ENCODE measurements around the gene SCAPER.

DNA sequence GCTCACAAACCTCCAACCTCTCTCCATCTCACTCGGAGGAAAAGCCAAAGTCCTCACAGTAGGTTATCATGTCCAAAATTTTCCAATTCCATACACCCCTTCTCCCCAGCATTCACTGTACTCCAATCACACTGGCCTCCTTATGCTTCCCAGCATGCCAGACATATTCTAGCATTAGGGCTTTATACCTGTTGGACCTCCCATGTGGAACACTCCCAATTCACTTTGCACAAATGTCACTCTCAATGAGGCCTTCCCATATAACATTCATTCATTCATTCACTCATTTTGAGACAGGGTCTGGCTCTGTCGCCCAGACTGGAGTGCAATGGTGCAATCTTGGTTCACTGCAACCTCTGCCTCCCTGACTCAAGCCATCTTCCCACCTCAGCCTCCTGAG is 19.9 kb downstream of the SCAPER start:
- TF ChIP-seq, protein P1, sequence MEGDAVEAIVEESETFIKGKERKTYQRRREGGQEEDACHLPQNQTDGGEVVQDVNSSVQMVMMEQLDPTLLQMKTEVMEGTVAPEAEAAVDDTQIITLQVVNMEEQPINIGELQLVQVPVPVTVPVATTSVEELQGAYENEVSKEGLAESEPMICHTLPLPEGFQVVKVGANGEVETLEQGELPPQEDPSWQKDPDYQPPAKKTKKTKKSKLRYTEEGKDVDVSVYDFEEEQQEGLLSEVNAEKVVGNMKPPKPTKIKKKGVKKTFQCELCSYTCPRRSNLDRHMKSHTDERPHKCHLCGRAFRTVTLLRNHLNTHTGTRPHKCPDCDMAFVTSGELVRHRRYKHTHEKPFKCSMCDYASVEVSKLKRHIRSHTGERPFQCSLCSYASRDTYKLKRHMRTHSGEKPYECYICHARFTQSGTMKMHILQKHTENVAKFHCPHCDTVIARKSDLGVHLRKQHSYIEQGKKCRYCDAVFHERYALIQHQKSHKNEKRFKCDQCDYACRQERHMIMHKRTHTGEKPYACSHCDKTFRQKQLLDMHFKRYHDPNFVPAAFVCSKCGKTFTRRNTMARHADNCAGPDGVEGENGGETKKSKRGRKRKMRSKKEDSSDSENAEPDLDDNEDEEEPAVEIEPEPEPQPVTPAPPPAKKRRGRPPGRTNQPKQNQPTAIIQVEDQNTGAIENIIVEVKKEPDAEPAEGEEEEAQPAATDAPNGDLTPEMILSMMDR (IDR thresholded peaks at IDR 0.05 in 2 of 3, conservative IDR thresholded peaks at IDR 0.05 in 1 of 3; ENCODE audit: borderline replicate concordance in 1 of 3, insufficient read depth in 1 of 3, low read depth in 2 of 3, low read length in 2 of 3) = no peak
- no peak for TF ChIP-seq EZH2phosphoT487 (IDR thresholded peaks at IDR 0.05; ENCODE audit: borderline replicate concordance)
- TF ChIP-seq RAD21 (IDR thresholded peaks at IDR 0.05; ENCODE audit: low read depth) = no peak
- TF ChIP-seq, protein P2, sequence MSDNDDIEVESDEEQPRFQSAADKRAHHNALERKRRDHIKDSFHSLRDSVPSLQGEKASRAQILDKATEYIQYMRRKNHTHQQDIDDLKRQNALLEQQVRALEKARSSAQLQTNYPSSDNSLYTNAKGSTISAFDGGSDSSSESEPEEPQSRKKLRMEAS (IDR thresholded peaks at IDR 0.05) = no peak
- TF ChIP-seq POLR2A (IDR thresholded peaks at IDR 0.05; ENCODE audit: borderline replicate concordance, extremely low read depth, insufficient read depth, insufficient read length) = no peak
- no peak for TF ChIP-seq POLR2AphosphoS5 (IDR thresholded peaks at IDR 0.05; ENCODE audit: low read depth, low read length)
- no peak for TF ChIP-seq CEBPB (IDR thresholded peaks at IDR 0.05; ENCODE audit: low read depth)

Data from HCT116 (cell line).